ENCODE data around the gene FAM124A. TPM values are rescaled to one million over a fixed set of nuclear protein-coding genes. Genes with fewer than 3 reads are reported as not detected.

FAM124A gene
- total and polyA plus RNA-seq, 2 of the 8 experiments (the other 6 are each of a cell fraction or from before 2014, with no cell fraction given): 40.7 to 49.9 TPM

- no peak overlapping the region for H2BK12ac ChIP-seq (ENCODE audit: low read depth, low read length)
- 90% methylated on average over 12 of the region's 12 CpGs; no CpG with 5 or more reads in 1 of the 2 experiments for WGBS, 2 experiments (ENCODE audit: extremely low coverage in 1 of 2, insufficient coverage in 1 of 2, insufficient read length in 1 of 2, insufficient replicate concordance in 2 of 2, low coverage in 1 of 2, low lambda C conversion rate in 2 of 2, missing lambda C conversion rate in 1 of 2)
- no peak overlapping the region for H3K18ac ChIP-seq (ENCODE audit: extremely low read depth, low read length)
Measured at GRCh38 chr13:51191743-51192142, 30.5 kb upstream of the FAM124A start.

More at GRCh38 chr13:51191743-51192142, 30.5 kb upstream of the FAM124A start:
- H3K23me2 ChIP-seq (ENCODE audit: low read depth, low read length): no peaks in the 10 kb centered on the region; the same call in 1 of the 2 replicates
- no peak overlapping the region for H4K8ac ChIP-seq (ENCODE audit: extremely low read depth, insufficient read depth, low read length)
- no peak overlapping the region for H3K4me2 ChIP-seq (ENCODE audit: insufficient read depth in 1 of 2, low read depth in 2 of 2, low read length in 2 of 2)
- H2AK5ac ChIP-seq (ENCODE audit: low read depth, low read length): no peak overlapping the region
- no peak overlapping the region for H3K9ac ChIP-seq (replicated peaks in 1 of 4; ENCODE audit: extremely low read depth in 1 of 4, low read depth in 3 of 4, low read length in 3 of 4)
- no peak overlapping the region for H4K5ac ChIP-seq (ENCODE audit: insufficient read length, low read depth, low read length)
- H2BK120ac ChIP-seq (replicated peaks; ENCODE audit: low read depth, low read length): no peak overlapping the region
- no peaks in the 10 kb centered on the region for H3K4me1 ChIP-seq (replicated peaks in 1 of 4; ENCODE audit: control insufficient read depth in 3 of 4, insufficient read depth in 4 of 4, low read length in 3 of 4)
- no peak overlapping the region for H3K14ac ChIP-seq (ENCODE audit: insufficient read length)
- POLR2A ChIA-PET (ENCODE audit: partially characterized antibody): interaction anchor here (1.6 to 10.8 kb wide), 3 partner anchors 11 to 19 kb away, joined by 3 to 183 read pairs (median 6); no protein-coding TSS in a partner anchor
- H4K20me1 ChIP-seq (replicated peaks in 1 of 2; ENCODE audit: control insufficient read depth in 1 of 2, insufficient read depth in 2 of 2, low read length in 2 of 2): no peaks in the 10 kb centered on the region
- H2AFZ ChIP-seq (ENCODE audit: low read length): no peak overlapping the region
- H3K27me3 ChIP-seq (replicated peaks in 1 of 4; ENCODE audit: control insufficient read depth in 3 of 4, extremely low read depth in 1 of 4, insufficient read depth in 3 of 4, low read length in 3 of 4): peaks cover 0 to 2% (median 0%) of the 10 kb centered on the region in 4 experiments; a peak in 2 of 7 replicates
- CTCF ChIA-PET (ENCODE audit: partially characterized antibody): interaction anchor here (2.5 kb wide), 2 partner anchors 66 to 94 kb away, joined by 7 to 14 read pairs; no protein-coding TSS in a partner anchor
- no peaks in the 10 kb centered on the region for H3K9me3 ChIP-seq (ENCODE audit: insufficient read depth in 2 of 2, low read depth in 1 of 2, low read length in 1 of 2)
- no peak overlapping the region for H3K23ac ChIP-seq (ENCODE audit: insufficient read length)
- H3K56ac ChIP-seq (replicated peaks; ENCODE audit: insufficient read length, low read depth, low read length): no peak overlapping the region
- H3K27ac ChIP-seq (ENCODE audit: low read depth, low read length): no peak overlapping the region
- FAIRE-seq: no peak
- no peaks in the 10 kb centered on the region for H3K79me2 ChIP-seq (ENCODE audit: control insufficient read depth in 1 of 2, insufficient read depth in 2 of 2, low read length in 2 of 2)
- no peak overlapping the region for H2BK20ac ChIP-seq (ENCODE audit: low read length)
- no peak for TF ChIP-seq PHF8 (conservative IDR thresholded peaks at IDR 0.05; ENCODE audit: low read depth, low read length)
- TF ChIP-seq CTBP2 (IDR thresholded peaks at IDR 0.05; ENCODE audit: borderline replicate concordance, insufficient read depth, insufficient read length, low read length): no peak
- no peak for TF ChIP-seq SUZ12 (IDR thresholded peaks at IDR 0.05; ENCODE audit: low read length)
- no peak for TF ChIP-seq SIN3A (conservative IDR thresholded peaks at IDR 0.05 in 1 of 2, IDR thresholded peaks at IDR 0.05 in 1 of 2; ENCODE audit: low read depth in 1 of 2, low read length in 2 of 2)
- no peak for TF ChIP-seq CBX8 (IDR thresholded peaks at IDR 0.05; ENCODE audit: borderline replicate concordance, low read depth, low read length)
- TF ChIP-seq HDAC6 (IDR thresholded peaks at IDR 0.05; ENCODE audit: low read depth, low read length): no peak
- no peak for TF ChIP-seq POLR2AphosphoS5 (IDR thresholded peaks at IDR 0.05; ENCODE audit: low read depth, low read length)
- no peak for TF ChIP-seq CBX5 (IDR thresholded peaks at IDR 0.05; ENCODE audit: low read depth, low read length)
- no peak for TF ChIP-seq BCL11A (IDR thresholded peaks at IDR 0.05; ENCODE audit: low read depth in 2 of 2, low read length in 2 of 2)
- TF ChIP-seq ZNF274 (IDR thresholded peaks at IDR 0.05; ENCODE audit: borderline replicate concordance, extremely low read depth, low read length): no peak
- no peak for TF ChIP-seq SAP30 (IDR thresholded peaks at IDR 0.05; ENCODE audit: insufficient read depth, insufficient replicate concordance, low read length)
- TF ChIP-seq SP2 (IDR thresholded peaks at IDR 0.05; ENCODE audit: low read length): no peak
- H3K4me3 ChIP-seq (ENCODE audit: extremely low read depth in 1 of 4, insufficient read depth in 2 of 4, low read depth in 3 of 4, low read length in 4 of 4): no peak overlapping the region
- no peaks in the 10 kb centered on the region for H3K79me1 ChIP-seq (ENCODE audit: low read depth, low read length)
- peaks cover 0 to 13% (median 2%) of the 10 kb centered on the region in 4 experiments; a peak in 2 of 8 replicates for H3K36me3 ChIP-seq (ENCODE audit: control insufficient read depth in 2 of 4, insufficient read depth in 4 of 4, low read length in 3 of 4)
- H2BK5ac ChIP-seq (ENCODE audit: low read depth, low read length): no peak overlapping the region
- H4K91ac ChIP-seq (replicated peaks; ENCODE audit: insufficient read length, low read length): no peak overlapping the region
- DNase-seq (ENCODE audit: low read depth in 1 of 2, low spot score in 2 of 2): peak in 1 of 2 experiments; percentile 22
- no peak overlapping the region for H2BK15ac ChIP-seq (ENCODE audit: low read length)
- H3K4ac ChIP-seq (replicated peaks; ENCODE audit: insufficient read length, low read depth, low read length): no peak overlapping the region

All from H1 (cell line).